AG04450 (cell line): Measurements from ENCODE around the gene SDK1. TPM values are rescaled to one million over a fixed set of nuclear protein-coding genes. Genes with fewer than 3 reads are reported as not detected.

Source experiments
- CTCF ChIA-PET: fragments of 300-600, 350-600 bp; formaldehyde crosslinking; extraction: SDS; loops from one replicate; lab custom pipeline; 2022; ENCODE audit warnings: antibody characterized with exemption, inconsistent platforms; lab: Charles Lee
- POLR2A ChIA-PET: fragments of 350-600 bp; formaldehyde crosslinking; extraction: SDS; loops from one replicate; lab custom pipeline; 2021; ENCODE audit warnings: antibody characterized with exemption, inconsistent platforms; lab: Yijun Ruan, JAX
- DNase-seq: peaks from one replicate; pipeline ENCODE4 v3.0.0-alpha.2; 2011; ENCODE audit warnings: low read depth, low spot score
- H3K27ac ChIP-seq: one replicate; pipeline ENCODE4 v1.5.1; 2012; ENCODE audit warnings: low read depth, low read length, control low read depth
- H3K27me3 ChIP-seq: one replicate; pipeline ENCODE4 v1.6.0; 2012; ENCODE audit warnings: low read length; ENCODE audit not compliant: control insufficient read depth, insufficient read depth
- H3K4me3 ChIP-seq: 2 replicates; pipeline ENCODE4 v1.5.1; 2011; ENCODE audit warnings: mild to moderate bottlenecking, low read depth, low read length, control low read depth
- H3K9me3 ChIP-seq: 2 replicates; pipeline ENCODE4 v1.5.1; 2012; ENCODE audit warnings: low read length; ENCODE audit not compliant: control insufficient read depth, insufficient read depth
- polyA plus RNA-seq: library from polyadenylated mRNA; depleted of rRNA; stranded (reverse); fragments of >200 nt; gene quantifications from 2 replicates; pipeline ENCODE4 v1.2.3, GENCODE V29; 2011
- TF ChIP-seq, protein P1 (sequence below): IDR thresholded peaks from 2 replicates; pipeline ENCODE4 v1.5.1; 2011; ENCODE audit warnings: low read depth, low read length, control low read depth, inconsistent platforms

The SDK1 gene
- polyA plus RNA-seq, 1 experiment = 2.2 TPM

DNA sequence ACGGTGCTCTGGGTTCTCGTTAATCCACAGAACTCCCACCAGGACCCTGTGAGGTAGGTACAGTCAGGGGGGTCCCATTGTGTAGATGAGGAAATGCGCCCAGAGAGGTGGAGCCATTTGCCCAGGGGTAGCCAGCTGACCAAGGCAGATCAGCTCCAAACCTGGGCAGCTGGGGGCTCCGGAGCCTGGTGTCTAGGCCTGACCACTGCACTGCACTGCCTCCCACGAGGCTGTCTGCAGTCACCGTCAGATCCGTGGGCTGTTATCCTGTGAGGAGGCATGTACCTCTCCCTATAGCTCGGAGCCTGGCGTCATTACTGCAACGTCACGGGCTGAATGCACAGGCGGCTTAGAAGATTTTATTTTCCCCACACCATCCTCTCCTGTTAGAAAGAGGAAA lies 969.2 kb downstream of the SDK1 start:
- Histone ChIP-seq H3K27me3 (no peaks in the 10 kb centered on the region), H3K4me3 (no peak overlapping the region), H3K9me3 (peaks cover 95% of the 10 kb centered on the region), H3K27ac (no peak overlapping the region)
- CTCF ChIA-PET = no interaction called here
- TF ChIP-seq, protein P1, sequence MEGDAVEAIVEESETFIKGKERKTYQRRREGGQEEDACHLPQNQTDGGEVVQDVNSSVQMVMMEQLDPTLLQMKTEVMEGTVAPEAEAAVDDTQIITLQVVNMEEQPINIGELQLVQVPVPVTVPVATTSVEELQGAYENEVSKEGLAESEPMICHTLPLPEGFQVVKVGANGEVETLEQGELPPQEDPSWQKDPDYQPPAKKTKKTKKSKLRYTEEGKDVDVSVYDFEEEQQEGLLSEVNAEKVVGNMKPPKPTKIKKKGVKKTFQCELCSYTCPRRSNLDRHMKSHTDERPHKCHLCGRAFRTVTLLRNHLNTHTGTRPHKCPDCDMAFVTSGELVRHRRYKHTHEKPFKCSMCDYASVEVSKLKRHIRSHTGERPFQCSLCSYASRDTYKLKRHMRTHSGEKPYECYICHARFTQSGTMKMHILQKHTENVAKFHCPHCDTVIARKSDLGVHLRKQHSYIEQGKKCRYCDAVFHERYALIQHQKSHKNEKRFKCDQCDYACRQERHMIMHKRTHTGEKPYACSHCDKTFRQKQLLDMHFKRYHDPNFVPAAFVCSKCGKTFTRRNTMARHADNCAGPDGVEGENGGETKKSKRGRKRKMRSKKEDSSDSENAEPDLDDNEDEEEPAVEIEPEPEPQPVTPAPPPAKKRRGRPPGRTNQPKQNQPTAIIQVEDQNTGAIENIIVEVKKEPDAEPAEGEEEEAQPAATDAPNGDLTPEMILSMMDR = no peak
- POLR2A ChIA-PET = no interaction called here
- DNase-seq = no peak

DNA sequence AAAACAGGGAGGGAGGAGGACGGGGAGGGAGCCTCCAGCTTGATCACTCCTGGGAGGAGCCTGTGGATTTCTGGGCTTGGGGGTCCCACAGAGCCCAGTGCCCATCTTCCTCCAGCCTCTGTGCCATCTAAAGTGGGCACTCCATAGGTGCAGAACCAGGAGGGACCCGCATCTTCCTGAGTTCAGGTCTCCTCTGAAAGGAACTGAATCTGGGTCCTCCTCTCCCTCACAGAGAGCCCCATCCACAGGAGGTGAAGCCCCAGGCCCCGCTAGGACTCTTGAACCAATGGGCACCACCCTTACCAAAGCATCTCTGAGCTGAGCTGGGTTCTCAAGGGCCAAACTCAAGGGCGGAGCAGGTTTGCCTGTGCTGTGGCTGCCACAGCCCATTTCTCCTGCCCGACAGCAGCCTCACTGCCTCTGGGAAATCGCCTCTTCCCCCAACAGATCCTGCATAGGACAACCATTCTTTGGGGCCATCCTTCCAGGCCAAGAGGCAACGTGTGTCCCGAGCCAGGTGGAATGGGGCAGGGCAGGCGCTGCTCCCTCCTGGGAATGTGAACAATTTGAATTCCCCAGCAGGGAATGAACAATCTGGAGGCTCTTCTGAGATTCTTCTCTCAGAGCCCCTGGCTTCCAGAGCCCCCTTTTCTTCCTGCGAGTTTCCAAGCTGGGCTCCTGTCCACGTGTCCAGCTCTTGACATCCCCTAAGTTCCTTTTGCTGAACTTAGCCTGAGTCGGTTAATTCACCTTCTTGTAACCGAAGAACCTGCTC lies 970.1 kb downstream of the SDK1 start:
- DNase-seq = no peak
- H3K9me3 ChIP-seq = peaks cover 94% of the 10 kb centered on the region
- CTCF ChIA-PET = no interaction called here
- TF ChIP-seq, protein P1 = no peak
- no peak overlapping the region for H3K27ac ChIP-seq
- H3K27me3 ChIP-seq = no peaks in the 10 kb centered on the region
- POLR2A ChIA-PET = no interaction called here
- H3K4me3 ChIP-seq = no peak overlapping the region

DNA sequence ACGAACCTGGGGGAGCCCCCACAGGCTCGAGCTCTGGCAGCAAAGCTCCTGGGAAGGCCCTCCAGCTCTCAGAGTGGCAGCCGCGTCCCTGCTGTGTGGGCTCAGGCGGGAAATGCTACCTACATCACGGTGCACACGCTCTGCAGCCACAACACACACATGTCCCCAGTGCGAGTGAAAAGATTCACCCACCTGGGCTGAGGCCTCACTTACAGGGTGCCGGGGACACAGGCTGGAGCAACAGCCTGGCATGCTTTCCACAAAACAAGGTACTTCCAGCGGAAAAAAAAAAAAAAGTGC lies 970.6 kb downstream of the SDK1 start:
- no peak for DNase-seq
- Histone ChIP-seq H3K4me3 (no peak overlapping the region), H3K27me3 (no peaks in the 10 kb centered on the region), H3K27ac (no peak overlapping the region), H3K9me3 (peaks cover 94% of the 10 kb centered on the region)
- TF ChIP-seq, protein P1 = no peak
- ChIA-PET POLR2A (no interaction called here), CTCF (no interaction called here)

DNA sequence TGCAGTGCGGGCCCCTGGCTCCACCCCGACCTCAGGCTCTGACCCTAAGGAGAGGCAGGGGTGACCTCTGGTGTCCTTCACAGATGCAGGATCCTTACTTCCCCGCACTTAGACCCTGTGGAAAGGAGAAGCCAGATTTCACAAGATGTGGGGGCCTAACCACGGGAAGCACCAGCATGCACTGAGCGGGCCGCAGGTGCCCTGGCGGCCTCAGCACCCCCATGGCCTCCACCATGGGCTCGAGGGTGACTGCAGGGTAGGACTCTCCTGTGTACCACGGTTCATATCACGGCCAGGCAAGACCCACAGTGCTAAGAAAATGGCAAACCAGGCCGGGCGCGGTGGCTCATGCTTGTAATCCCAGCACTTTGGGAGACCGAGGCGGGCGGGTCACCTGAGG lies 971.1 kb downstream of the SDK1 start:
- CTCF ChIA-PET = no interaction called here
- POLR2A ChIA-PET = no interaction called here
- Histone ChIP-seq H3K4me3 (no peak overlapping the region), H3K27ac (no peak overlapping the region), H3K9me3 (peaks cover 91% of the 10 kb centered on the region), H3K27me3 (no peaks in the 10 kb centered on the region)
- no peak for DNase-seq
- TF ChIP-seq, protein P1 = no peak

DNA sequence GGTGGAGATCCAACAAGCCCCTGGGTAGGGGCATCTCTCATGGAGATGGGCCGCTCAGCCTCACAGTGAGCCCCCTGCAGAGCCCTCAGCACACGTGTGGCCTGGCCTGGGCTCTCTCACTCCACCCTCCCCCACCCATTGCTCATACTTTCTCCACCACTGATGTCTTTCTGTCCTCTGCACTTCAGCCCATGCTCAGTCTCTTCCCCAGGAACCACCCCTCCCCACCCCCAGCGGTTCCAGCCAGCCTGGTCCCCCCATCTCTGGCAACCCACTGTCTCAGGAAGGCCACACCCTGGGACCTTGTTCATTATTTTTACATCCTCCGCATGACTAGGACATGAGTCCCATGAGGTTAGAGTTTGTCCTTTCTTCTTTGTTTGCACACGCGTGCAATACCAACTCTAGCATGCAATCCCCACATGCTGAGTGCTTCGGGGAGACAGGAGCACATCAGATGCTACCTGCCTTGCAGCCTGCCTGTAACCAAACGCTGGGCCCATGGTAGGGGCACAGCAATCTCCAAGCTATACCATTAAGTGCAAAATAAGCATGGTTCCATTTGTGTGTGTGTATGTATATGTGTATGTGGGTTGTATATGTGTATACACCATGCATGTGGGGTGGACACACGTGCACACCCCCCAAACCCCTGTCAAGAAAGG lies 972.6 kb downstream of the SDK1 start:
- ChIA-PET POLR2A (no interaction called here), CTCF (no interaction called here)
- TF ChIP-seq, protein P1 = no peak
- Histone ChIP-seq H3K27me3 (no peaks in the 10 kb centered on the region), H3K9me3 (peaks cover 87% of the 10 kb centered on the region), H3K27ac (no peak overlapping the region), H3K4me3 (no peak overlapping the region)
- no peak for DNase-seq
